HepG2 (cell line): ENCODE results near the gene MCM3AP. TPM values are rescaled to one million over a fixed set of nuclear protein-coding genes. Genes with fewer than 3 reads are reported as not detected.

Experiments used
- ATAC-seq: fragments of 200-7000 bp; cut with Tn5 transposase; 3 replicates; pipeline ENCODE4 v1.9.1; 2020; ENCODE audit warnings: mild to moderate bottlenecking, moderate library complexity
- BruUV-seq: library from RNA; stranded (reverse); fragments of 400-500 nt; replicated peaks from 2 replicates; lab custom pipeline; 2021; lab: Mats Ljungman, UMichigan
- CTCF ChIA-PET: fragments of 300-600 bp; formaldehyde crosslinking; extraction: SDS; loops from one replicate; lab custom pipeline; 2021; ENCODE audit warnings: low total read pairs, inconsistent platforms, low intra/inter-chr PET ratio; lab: Yijun Ruan, JAX
- POLR2A ChIA-PET: fragments of 350-600 bp; sonication (Branson Sonifier 250); formaldehyde crosslinking; loops from one replicate; lab custom pipeline; 2020; ENCODE audit warnings: antibody characterized with exemption, inconsistent platforms; lab: Yijun Ruan, JAX
- DNase-seq: peaks from one replicate; pipeline ENCODE4 v3.0.0-alpha.2; 2015; ENCODE audit warnings: low spot score
- FAIRE-seq: peaks from 3 replicates; lab custom pipeline; 2011; peaks lifted over from hg19 to GRCh38; lab: Jason Lieb, UNC
- H2AFZ ChIP-seq: one replicate; pipeline ENCODE4 v1.6.1; 2011; ENCODE audit warnings: low read length, inconsistent platforms
- H3K27ac ChIP-seq: fragments of 300-600 bp; 3 replicates; pipeline ENCODE4 v1.8.0; 2011; ENCODE audit warnings: mixed run types, mild to moderate bottlenecking, mixed read lengths, low read length, inconsistent platforms; ENCODE audit not compliant: insufficient read depth; ENCODE audit errors: extremely low read length
- H3K27me3 ChIP-seq, 2 experiments: fragments of 200-600 bp in 1 of 2; 2 replicates in 1 of 2; 3 replicates in 1 of 2; pipeline versions ENCODE4 v1.6.0 to v1.8.0; 2011; ENCODE audit warnings: low read length in 2 of 2, mild to moderate bottlenecking in 2 of 2, moderate library complexity in 2 of 2, inconsistent platforms in 1 of 2; ENCODE audit not compliant: insufficient read depth in 2 of 2, control insufficient read depth in 1 of 2
- H3K36me3 ChIP-seq, 2 experiments: fragments of 200-600 bp in 1 of 2; replicated peaks in 1 of 2; 2 replicates in 1 of 2; 3 replicates in 1 of 2; pipeline versions ENCODE4 v1.5.1 to v1.8.0; 2011; ENCODE audit warnings: low read length in 2 of 2, inconsistent platforms in 1 of 2; ENCODE audit not compliant: insufficient read depth in 2 of 2, control insufficient read depth in 1 of 2
- H3K4me1 ChIP-seq: 2 replicates; pipeline ENCODE4 v1.5.1; 2012; ENCODE audit warnings: low read length, inconsistent platforms; ENCODE audit not compliant: insufficient read depth
- H3K4me2 ChIP-seq: 2 replicates; pipeline ENCODE4 v1.6.0; 2011; ENCODE audit warnings: low read depth, low read length, inconsistent platforms
- H3K4me3 ChIP-seq, 3 experiments: fragments of 200-600 bp in 1 of 3; sonication (generic), shearing (Covaris generic) in 1 of 3; replicated peaks in 1 of 3; 2 replicates each; pipeline ENCODE4 v1.5.1; 2011 to 2016; ENCODE audit warnings: low read length in 3 of 3, inconsistent platforms in 2 of 3, low read depth in 2 of 3, mild to moderate bottlenecking in 2 of 3, control low read depth in 1 of 3, mixed read lengths in 1 of 3; ENCODE audit not compliant: insufficient read depth in 1 of 3
- H3K79me2 ChIP-seq: one replicate; pipeline ENCODE4 v1.6.1; 2011; ENCODE audit warnings: low read length, inconsistent platforms; ENCODE audit not compliant: insufficient read depth
- H3K9ac ChIP-seq: 2 replicates; pipeline ENCODE4 v1.6.0; 2011; ENCODE audit warnings: mild to moderate bottlenecking, low read depth, low read length, inconsistent platforms; ENCODE audit not compliant: insufficient read depth
- H3K9me3 ChIP-seq: 2 replicates; pipeline ENCODE4 v1.5.1; 2012; ENCODE audit warnings: mild to moderate bottlenecking, low read length
- H4K20me1 ChIP-seq: 2 replicates; pipeline ENCODE4 v1.6.0; 2011; ENCODE audit warnings: inconsistent platforms, mild to moderate bottlenecking, low read length, moderate library complexity; ENCODE audit not compliant: insufficient read depth
- CAMTA2 ChIP-seq: sonication (generic); formaldehyde crosslinking; IDR thresholded peaks from 2 replicates; pipeline ENCODE4 v1.4.0; 2020; ENCODE audit warnings: mild to moderate bottlenecking, missing genetic modification reagents, borderline replicate concordance
- RFX3 ChIP-seq: IDR thresholded peaks from 2 replicates; pipeline ENCODE4 v1.6.1; 2016; ENCODE audit warnings: missing biosample characterization, missing genetic modification reagents
- STAG1 ChIP-seq: sonication (generic); formaldehyde crosslinking; IDR thresholded peaks from 2 replicates; pipeline ENCODE4 v1.4.0; 2020; ENCODE audit warnings: missing genetic modification reagents
- TBX2 ChIP-seq: sonication (generic); formaldehyde crosslinking; IDR thresholded peaks from 2 replicates; pipeline ENCODE4 v1.5.0; 2020; ENCODE audit warnings: missing genetic modification reagents, mild to moderate bottlenecking, borderline replicate concordance
- ZC3H4 ChIP-seq: sonication (generic); formaldehyde crosslinking; IDR thresholded peaks from 2 replicates; pipeline ENCODE4 v1.4.0; 2020; ENCODE audit warnings: missing genetic modification reagents, borderline replicate concordance
- ZFP1 ChIP-seq: IDR thresholded peaks from 2 replicates; pipeline ENCODE4 v1.6.1; 2016
- ZFP62 ChIP-seq: sonication (generic); formaldehyde crosslinking; IDR thresholded peaks from 2 replicates; pipeline ENCODE4 v1.4.0; 2020; ENCODE audit warnings: missing genetic modification reagents
- ZFY ChIP-seq: sonication (generic); formaldehyde crosslinking; IDR thresholded peaks from 2 replicates; pipeline ENCODE4 v1.4.0; 2020; ENCODE audit warnings: missing genetic modification reagents
- ZKSCAN8 ChIP-seq: IDR thresholded peaks from 2 replicates; pipeline ENCODE4 v1.6.1; 2016; ENCODE audit warnings: borderline replicate concordance, missing genetic modification reagents, missing compliant biosample characterization
- ZNF768 ChIP-seq: sonication (generic); formaldehyde crosslinking; IDR thresholded peaks from 2 replicates; pipeline ENCODE4 v1.4.0; 2020; ENCODE audit warnings: missing genetic modification reagents
- ZNF792 ChIP-seq: IDR thresholded peaks from 2 replicates; pipeline ENCODE4 v1.6.1; 2016
- WGBS: methylation state at CpG from one replicate; pipeline ENCODE4 v1.1.6; 2017; ENCODE audit warnings: low lambda C conversion rate; 5-methylcytosine and 5-hydroxymethylcytosine counted together
- in situ Hi-C: cut with HindIII; loops from 2 replicates; pipeline ENCODE4 v1.10.0; 2017; ENCODE audit warnings: low pct_unique_long_range_greater_than_20kb; ENCODE audit not compliant: extremely low pct_ligation_motif_present
- intact Hi-C: fragments of 100-400 bp; cut with micrococcal nuclease; formaldehyde crosslinking; loops from one replicate; pipeline ENCODE4 v1.10.0; 2022; ENCODE audit not compliant: unreplicated experiment
- polyA plus RNA-seq, 8 experiments: library from polyadenylated mRNA; depleted of rRNA in 3 of 8; stranded (reverse) in 7 of 8; unstranded in 1 of 8; fragments of >200 nt; fragmentation: Illumina TruSeq in 4 of 8; extraction: Trizol in 4 of 8; gene quantifications; 2 replicates each; pipeline versions ENCODE4 v1.2.1 to v1.2.3, GENCODE V29; 2011 to 2016; ENCODE audit warnings: low read depth in 4 of 8, missing spikeins in 1 of 8, mixed read lengths in 1 of 8; ENCODE audit not compliant: insufficient read depth in 1 of 8
- total RNA-seq, 5 experiments: library from RNA; depleted of rRNA; stranded (reverse); fragments of >200 nt; fragmentation: Illumina TruSeq; extraction: Trizol; gene quantifications; 2 replicates each; pipeline ENCODE4 v1.2.3, GENCODE V29; 2016; ENCODE audit warnings: low read depth in 1 of 5
- TF ChIP-seq, protein P1 (sequence below): sonication (generic); formaldehyde crosslinking; IDR thresholded peaks from 2 replicates; pipeline ENCODE4 v1.5.1; 2020; ENCODE audit warnings: missing genetic modification reagents, mild to moderate bottlenecking, borderline replicate concordance
- TF ChIP-seq, protein P2 (sequence below): sonication (generic); formaldehyde crosslinking; IDR thresholded peaks from 2 replicates; pipeline ENCODE4 v1.4.0; 2020; ENCODE audit warnings: missing genetic modification reagents
- TF ChIP-seq, protein P3 (sequence below): sonication (generic); formaldehyde crosslinking; IDR thresholded peaks from 2 replicates; pipeline ENCODE4 v1.5.0; 2020; ENCODE audit warnings: missing genetic modification reagents

MCM3AP gene
- total and polyA plus RNA-seq, 2 of the 13 experiments (the other 11 are each of a cell fraction or from before 2014, with no cell fraction given): 27.0 to 54.7 TPM

DNA sequence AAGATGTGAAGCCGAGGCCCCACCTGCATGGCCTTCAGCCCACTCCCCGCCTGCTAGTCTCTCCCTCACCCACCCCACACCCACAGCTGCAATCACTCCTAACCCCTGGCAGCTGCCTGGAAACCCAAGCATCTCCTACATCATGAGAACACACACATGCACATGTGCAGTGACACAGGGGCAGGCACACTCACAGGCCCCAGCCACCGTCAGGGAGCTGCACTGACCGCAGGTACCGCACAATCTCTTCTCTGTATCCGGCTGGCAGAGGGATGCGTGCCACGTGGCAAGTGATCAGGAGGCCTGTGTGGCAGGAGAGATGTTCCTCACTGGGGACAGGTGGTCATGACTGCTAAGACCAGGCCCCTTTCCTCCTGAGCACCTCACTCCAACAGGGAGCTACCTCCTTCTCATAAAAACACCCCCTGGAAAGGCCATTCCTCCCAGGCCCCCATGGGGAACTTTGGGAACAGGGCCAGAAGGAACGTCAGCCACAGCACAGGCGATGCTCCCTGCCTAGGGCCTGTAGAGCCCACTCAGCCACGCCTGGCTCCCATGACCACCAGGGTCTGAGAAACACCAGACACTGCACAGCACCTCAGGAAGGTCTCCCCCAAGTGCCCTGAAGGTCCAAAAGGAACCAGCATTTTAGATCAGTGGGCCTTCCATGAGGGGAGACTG lies 62.8 kb downstream of the MCM3AP start:
- Histone ChIP-seq H3K79me2 (peaks cover 73% of the 10 kb centered on the region), H3K9ac (no peak overlapping the region), H3K27me3 (no peaks in the 10 kb centered on the region), H3K4me1 (peaks cover 35% of the 10 kb centered on the region), H3K36me3 (peaks cover 10 to 46% of the 10 kb centered on the region in 2 experiments), H3K4me2 (no peak overlapping the region), H4K20me1 (peaks cover 36% of the 10 kb centered on the region), H3K4me3 (no peak overlapping the region), H3K27ac (no peak overlapping the region), H3K9me3 (no peaks in the 10 kb centered on the region), H2AFZ (no peak overlapping the region)
- 86% methylated on average over 9 of the region's 11 CpGs for WGBS
- intact Hi-C loops (loop anchor here (10.0 kb wide), 1 partner anchor 62 kb away; the partner anchor contains the start of genes MCM3AP and YBEY), in situ Hi-C loops (no loop called here)
- CTCF ChIA-PET: no interaction called here
- no TSS peak for BruUV-seq
- POLR2A ChIA-PET: no interaction called here
- FAIRE-seq (no peak), ATAC-seq (no peak), DNase-seq (no peak)
- TF ChIP-seq ZFY: no peak
- 0 out of 2 replicates have a peak, but pooled peaks have one; percentile 12 for TF ChIP-seq TBX2 (CRISPR knock-in tag)

DNA sequence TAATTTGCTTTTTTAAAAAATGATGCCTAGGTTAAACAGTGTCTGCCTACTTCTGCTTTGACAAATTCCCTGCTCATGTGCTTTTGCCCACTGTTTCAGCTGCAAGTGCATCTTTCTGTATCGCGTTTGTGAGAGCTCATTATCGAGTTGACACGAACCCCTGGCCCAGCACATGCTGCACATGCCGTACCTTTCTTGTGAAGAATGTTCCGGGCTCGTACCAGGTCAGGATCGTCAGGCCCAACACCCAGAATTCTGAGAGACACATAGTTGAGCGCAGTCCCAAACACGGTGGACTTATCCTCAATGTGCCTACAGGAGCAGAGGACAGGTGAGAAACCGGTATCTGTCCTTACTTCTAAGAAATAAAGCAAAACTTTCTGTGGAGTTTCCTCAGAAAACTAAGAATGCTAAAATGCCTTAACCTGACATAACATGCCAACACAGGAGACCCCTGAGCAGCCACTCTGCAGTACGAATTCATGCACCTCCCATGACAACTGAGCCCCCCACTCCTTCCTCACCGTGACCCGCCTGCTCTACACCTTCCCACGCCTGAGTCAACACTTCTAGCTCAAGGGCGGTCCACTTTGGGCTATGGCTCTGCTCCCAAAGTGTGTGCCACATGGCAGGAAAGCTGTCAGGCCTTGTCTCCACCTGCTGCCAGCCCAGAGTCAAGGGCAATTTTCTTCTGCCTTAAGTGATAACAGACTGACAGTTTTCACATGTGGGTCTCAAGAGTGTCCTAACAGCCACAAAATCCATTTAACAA lies 63.6 kb downstream of the MCM3AP start:
- no peak for ATAC-seq
- in situ Hi-C loops: no loop called here
- ChIA-PET POLR2A (no interaction called here), CTCF (no interaction called here)
- no TSS peak for BruUV-seq
- Histone ChIP-seq H3K27me3 (no peaks in the 10 kb centered on the region), H3K4me1 (peaks cover 28% of the 10 kb centered on the region), H3K9me3 (no peaks in the 10 kb centered on the region), H3K9ac (no peak overlapping the region), H3K27ac (no peak overlapping the region), H2AFZ (no peak overlapping the region), H3K36me3 (peaks cover 10 to 51% of the 10 kb centered on the region in 2 experiments), H3K4me3 (no peak overlapping the region), H4K20me1 (peaks cover 29% of the 10 kb centered on the region), H3K4me2 (no peak overlapping the region), H3K79me2 (peaks cover 67% of the 10 kb centered on the region)
- no peak for FAIRE-seq
- intact Hi-C loops: loop anchor here (10.0 kb wide), 1 partner anchor 63 kb away; the partner anchor contains the start of genes MCM3AP and YBEY
- no peak for DNase-seq
- 96% methylated on average over 16 of the region's 16 CpGs for WGBS
- TF ChIP-seq ZFP62 (CRISPR knock-in tag) (no peak), ZC3H4 (CRISPR knock-in tag) (no peak), ZKSCAN8 (CRISPR knock-in tag) (no peak), RFX3 (CRISPR knock-in tag) (no peak), ZNF792 (CRISPR knock-in tag) (no peak), ZFP1 (CRISPR knock-in tag) (no peak), STAG1 (CRISPR knock-in tag) (no peak), CAMTA2 (CRISPR knock-in tag) (no peak), ZNF768 (CRISPR knock-in tag) (no peak)
- TF ChIP-seq, protein P1, sequence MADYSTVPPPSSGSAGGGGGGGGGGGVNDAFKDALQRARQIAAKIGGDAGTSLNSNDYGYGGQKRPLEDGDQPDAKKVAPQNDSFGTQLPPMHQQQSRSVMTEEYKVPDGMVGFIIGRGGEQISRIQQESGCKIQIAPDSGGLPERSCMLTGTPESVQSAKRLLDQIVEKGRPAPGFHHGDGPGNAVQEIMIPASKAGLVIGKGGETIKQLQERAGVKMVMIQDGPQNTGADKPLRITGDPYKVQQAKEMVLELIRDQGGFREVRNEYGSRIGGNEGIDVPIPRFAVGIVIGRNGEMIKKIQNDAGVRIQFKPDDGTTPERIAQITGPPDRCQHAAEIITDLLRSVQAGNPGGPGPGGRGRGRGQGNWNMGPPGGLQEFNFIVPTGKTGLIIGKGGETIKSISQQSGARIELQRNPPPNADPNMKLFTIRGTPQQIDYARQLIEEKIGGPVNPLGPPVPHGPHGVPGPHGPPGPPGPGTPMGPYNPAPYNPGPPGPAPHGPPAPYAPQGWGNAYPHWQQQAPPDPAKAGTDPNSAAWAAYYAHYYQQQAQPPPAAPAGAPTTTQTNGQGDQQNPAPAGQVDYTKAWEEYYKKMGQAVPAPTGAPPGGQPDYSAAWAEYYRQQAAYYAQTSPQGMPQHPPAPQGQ (CRISPR knock-in tag): no peak
- TF ChIP-seq, protein P2, sequence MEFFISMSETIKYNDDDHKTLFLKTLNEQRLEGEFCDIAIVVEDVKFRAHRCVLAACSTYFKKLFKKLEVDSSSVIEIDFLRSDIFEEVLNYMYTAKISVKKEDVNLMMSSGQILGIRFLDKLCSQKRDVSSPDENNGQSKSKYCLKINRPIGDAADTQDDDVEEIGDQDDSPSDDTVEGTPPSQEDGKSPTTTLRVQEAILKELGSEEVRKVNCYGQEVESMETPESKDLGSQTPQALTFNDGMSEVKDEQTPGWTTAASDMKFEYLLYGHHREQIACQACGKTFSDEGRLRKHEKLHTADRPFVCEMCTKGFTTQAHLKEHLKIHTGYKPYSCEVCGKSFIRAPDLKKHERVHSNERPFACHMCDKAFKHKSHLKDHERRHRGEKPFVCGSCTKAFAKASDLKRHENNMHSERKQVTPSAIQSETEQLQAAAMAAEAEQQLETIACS (CRISPR knock-in tag): no peak
- TF ChIP-seq, protein P3, sequence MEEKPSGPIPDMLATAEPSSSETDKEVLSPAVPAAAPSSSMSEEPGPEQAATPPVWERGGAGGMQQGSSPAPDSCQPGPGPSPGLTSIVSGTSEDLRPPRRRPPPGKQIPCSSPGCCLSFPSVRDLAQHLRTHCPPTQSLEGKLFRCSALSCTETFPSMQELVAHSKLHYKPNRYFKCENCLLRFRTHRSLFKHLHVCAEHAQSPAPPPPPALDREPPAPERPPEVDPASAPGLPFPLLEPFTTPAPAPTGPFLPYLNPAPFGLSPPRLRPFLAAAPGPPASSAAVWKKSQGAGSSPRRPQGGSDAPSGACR (CRISPR knock-in tag): no peak
